Measurements from ENCODE around the gene ZNF90.

The ZNF90 gene

DNA sequence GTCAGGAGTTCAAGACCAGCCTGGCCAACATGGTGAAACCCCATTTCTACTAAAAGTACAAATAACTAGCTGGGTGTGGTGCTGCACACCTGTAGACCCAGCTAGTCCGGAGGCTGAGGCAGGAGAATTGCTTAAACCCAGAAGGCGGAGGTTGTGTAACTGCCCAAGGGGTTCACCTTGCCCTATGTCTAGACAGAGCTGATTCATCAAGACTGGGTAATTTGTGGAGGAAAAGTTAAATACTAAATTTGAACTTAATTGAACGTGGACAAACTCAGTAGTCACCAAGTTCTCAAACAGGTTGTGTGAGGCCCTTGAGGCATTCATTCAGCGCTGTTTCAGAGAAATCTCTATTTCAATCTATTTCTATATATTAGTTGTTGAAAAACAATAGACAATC is 75.5 kb downstream of the ZNF90 start:
- H3K79me2 ChIP-seq (ENCODE audit: insufficient read depth, low read length), result no peaks in the 10 kb centered on the region
- H3K4me2 ChIP-seq (ENCODE audit: low read depth, low read length, poor library complexity, severe bottlenecking), result no peak overlapping the region
- H3K9me3 ChIP-seq (ENCODE audit: insufficient read depth, low read depth, low read length), result no peaks in the 10 kb centered on the region
- H3K36me3 ChIP-seq (ENCODE audit: insufficient read depth, low read length), result no peaks in the 10 kb centered on the region
- H3K9me2 ChIP-seq (replicated peaks; ENCODE audit: low read depth, low read length), result no peaks in the 10 kb centered on the region
- H3F3A ChIP-seq (ENCODE audit: low read depth), result no peaks in the 10 kb centered on the region
- H3K9ac ChIP-seq (ENCODE audit: low read depth, low read length, poor library complexity, severe bottlenecking), result no peak overlapping the region
- H4K20me1 ChIP-seq (ENCODE audit: insufficient read depth, low read length, poor library complexity, severe bottlenecking), result no peaks in the 10 kb centered on the region
- H3K27me3 ChIP-seq (ENCODE audit: insufficient read depth, low read length, poor library complexity, severe bottlenecking), result no peaks in the 10 kb centered on the region
- H3K4me3 ChIP-seq (ENCODE audit: low read length, poor library complexity, severe bottlenecking), result no peak overlapping the region
- TF ChIP-seq, protein P1, sequence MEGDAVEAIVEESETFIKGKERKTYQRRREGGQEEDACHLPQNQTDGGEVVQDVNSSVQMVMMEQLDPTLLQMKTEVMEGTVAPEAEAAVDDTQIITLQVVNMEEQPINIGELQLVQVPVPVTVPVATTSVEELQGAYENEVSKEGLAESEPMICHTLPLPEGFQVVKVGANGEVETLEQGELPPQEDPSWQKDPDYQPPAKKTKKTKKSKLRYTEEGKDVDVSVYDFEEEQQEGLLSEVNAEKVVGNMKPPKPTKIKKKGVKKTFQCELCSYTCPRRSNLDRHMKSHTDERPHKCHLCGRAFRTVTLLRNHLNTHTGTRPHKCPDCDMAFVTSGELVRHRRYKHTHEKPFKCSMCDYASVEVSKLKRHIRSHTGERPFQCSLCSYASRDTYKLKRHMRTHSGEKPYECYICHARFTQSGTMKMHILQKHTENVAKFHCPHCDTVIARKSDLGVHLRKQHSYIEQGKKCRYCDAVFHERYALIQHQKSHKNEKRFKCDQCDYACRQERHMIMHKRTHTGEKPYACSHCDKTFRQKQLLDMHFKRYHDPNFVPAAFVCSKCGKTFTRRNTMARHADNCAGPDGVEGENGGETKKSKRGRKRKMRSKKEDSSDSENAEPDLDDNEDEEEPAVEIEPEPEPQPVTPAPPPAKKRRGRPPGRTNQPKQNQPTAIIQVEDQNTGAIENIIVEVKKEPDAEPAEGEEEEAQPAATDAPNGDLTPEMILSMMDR (conservative IDR thresholded peaks at IDR 0.05; ENCODE audit: low read length), result no peak
- no peak for TF ChIP-seq EZH2phosphoT487 (IDR thresholded peaks at IDR 0.05; ENCODE audit: borderline replicate concordance)
- H3K4me1 ChIP-seq (ENCODE audit: insufficient read depth, low read length, poor library complexity, severe bottlenecking), result no peaks in the 10 kb centered on the region
- H2AFZ ChIP-seq (ENCODE audit: low read length), result no peak overlapping the region

DNA sequence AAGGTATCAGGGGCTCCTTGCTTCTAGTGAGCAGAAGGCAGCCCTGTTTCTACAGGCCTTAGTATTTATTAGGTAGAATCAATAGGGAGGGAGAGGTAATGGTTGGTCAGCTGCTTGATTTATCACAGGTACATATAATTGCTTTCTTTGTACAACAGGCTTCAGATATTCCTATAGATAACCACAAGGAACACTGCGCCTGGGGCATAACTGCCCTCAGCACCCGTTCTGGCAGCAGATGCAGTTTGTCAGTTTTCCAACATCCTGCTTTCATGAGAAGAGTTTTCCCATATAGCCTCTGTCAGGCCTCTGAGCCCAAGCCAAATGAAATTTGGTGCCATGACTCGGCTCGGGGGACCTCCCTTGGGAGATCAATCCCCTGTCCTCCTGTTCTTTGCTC is 76.8 kb downstream of the ZNF90 start:
- Histone ChIP-seq H3K27me3 (ENCODE audit: insufficient read depth, low read length, poor library complexity, severe bottlenecking) (no peaks in the 10 kb centered on the region), H3K9ac (ENCODE audit: low read depth, low read length, poor library complexity, severe bottlenecking) (no peak overlapping the region), H3F3A (ENCODE audit: low read depth) (no peaks in the 10 kb centered on the region), H3K4me1 (ENCODE audit: insufficient read depth, low read length, poor library complexity, severe bottlenecking) (no peaks in the 10 kb centered on the region), H3K4me2 (ENCODE audit: low read depth, low read length, poor library complexity, severe bottlenecking) (no peak overlapping the region), H2AFZ (ENCODE audit: low read length) (no peak overlapping the region), H3K79me2 (ENCODE audit: insufficient read depth, low read length) (no peaks in the 10 kb centered on the region), H3K9me3 (ENCODE audit: insufficient read depth, low read depth, low read length) (no peaks in the 10 kb centered on the region), H4K20me1 (ENCODE audit: insufficient read depth, low read length, poor library complexity, severe bottlenecking) (no peaks in the 10 kb centered on the region), H3K36me3 (ENCODE audit: insufficient read depth, low read length) (no peaks in the 10 kb centered on the region), H3K9me2 (replicated peaks; ENCODE audit: low read depth, low read length) (no peaks in the 10 kb centered on the region), H3K4me3 (ENCODE audit: low read length, poor library complexity, severe bottlenecking) (no peak overlapping the region)
- TF ChIP-seq, protein P1 (conservative IDR thresholded peaks at IDR 0.05; ENCODE audit: low read length), result no peak
- no peak for TF ChIP-seq EZH2phosphoT487 (IDR thresholded peaks at IDR 0.05; ENCODE audit: borderline replicate concordance)

- Histone ChIP-seq H3K79me2 (ENCODE audit: insufficient read depth, low read length) (peaks cover 7% of the 10 kb centered on the region; the same call in 1 of the 2 replicates), H3K4me2 (ENCODE audit: low read depth, low read length, poor library complexity, severe bottlenecking) (peak overlapping the region; percentile 63), H3K36me3 (ENCODE audit: insufficient read depth, low read length) (no peaks in the 10 kb centered on the region), H2AFZ (ENCODE audit: low read length) (no peak overlapping the region), H3K9ac (ENCODE audit: low read depth, low read length, poor library complexity, severe bottlenecking) (no peak overlapping the region), H3K4me1 (ENCODE audit: insufficient read depth, low read length, poor library complexity, severe bottlenecking) (peaks cover 23% of the 10 kb centered on the region), H3K9me3 (ENCODE audit: insufficient read depth, low read depth, low read length) (peaks cover 3% of the 10 kb centered on the region; the same call in 1 of the 2 replicates), H3F3A (ENCODE audit: low read depth) (no peaks in the 10 kb centered on the region; the same call in 1 of the 2 replicates), H3K4me3 (ENCODE audit: low read length, poor library complexity, severe bottlenecking) (peak overlapping the region; percentile 53), H3K27me3 (ENCODE audit: insufficient read depth, low read length, poor library complexity, severe bottlenecking) (no peaks in the 10 kb centered on the region), H4K20me1 (ENCODE audit: insufficient read depth, low read length, poor library complexity, severe bottlenecking) (no peaks in the 10 kb centered on the region), H3K9me2 (replicated peaks; ENCODE audit: low read depth, low read length) (no peaks in the 10 kb centered on the region)
- TF ChIP-seq, protein P1 (conservative IDR thresholded peaks at IDR 0.05; ENCODE audit: low read length), result no peak
- TF ChIP-seq EZH2phosphoT487 (IDR thresholded peaks at IDR 0.05; ENCODE audit: borderline replicate concordance), result no peak
These were observed 85.0 kb downstream of the ZNF90 start for GRCh38 chr19:20162821-20163220.
